GM21825 (cell line): Measurements from ENCODE around the gene ADM5.
A peak's percentile ranks its signal among the peaks of the same experiment; 100 is the strongest.

Experiments
- ATAC-seq: cut with Tn5 transposase; IDR thresholded peaks from one replicate; pipeline ENCODE4 v1.9.1; 2021; ENCODE audit warnings: mild to moderate bottlenecking, moderate library complexity; ENCODE audit not compliant: unreplicated experiment

ADM5 gene

GRCh38 chr19:49658139-49658517, 31.3 kb upstream of the ADM5 start:
- ATAC-seq, result no peak

- ATAC-seq, result no peak
Observed at GRCh38 chr19:49658566-49659442, 30.6 kb upstream of the ADM5 start.

GRCh38 chr19:49660338-49660961, 28.9 kb upstream of the ADM5 start:
- ATAC-seq, result no peak

GRCh38 chr19:49662011-49662410, 27.4 kb upstream of the ADM5 start:
- ATAC-seq, result no peak

- no peak for ATAC-seq
Observed at GRCh38 chr19:49663224-49663623, 26.2 kb upstream of the ADM5 start.

- peak; percentile 32 for ATAC-seq
Observed at GRCh38 chr19:49664171-49665035, 25.0 kb upstream of the ADM5 start.

- ATAC-seq, result no peak
Observed at GRCh38 chr19:49665036-49665350, 24.4 kb upstream of the ADM5 start.

GRCh38 chr19:49665351-49666119, 23.9 kb upstream of the ADM5 start, which contains the start of the genes BCL2L12 and IRF3:
Gene BCL2L12, plus strand, starts transcription at chr19:49665933. Its CDS starts 760 bp downstream, at chr19:49666693.
Gene IRF3, minus strand, starts transcription at chr19:49665857. Its CDS starts 1,019 bp downstream, at chr19:49664838.
- peak; percentile 74 for ATAC-seq

- ATAC-seq, result no peak
Observed at GRCh38 chr19:49666120-49666444, 23.3 kb upstream of the ADM5 start.

- ATAC-seq, result no peak
Observed at GRCh38 chr19:49667473-49667872, 21.9 kb upstream of the ADM5 start.

GRCh38 chr19:49669516-49669915, 19.9 kb upstream of the ADM5 start:
- ATAC-seq, result no peak

- ATAC-seq, result no peak
Observed at GRCh38 chr19:49672131-49672919, 17.1 kb upstream of the ADM5 start.

GRCh38 chr19:49676136-49676783, 13.1 kb upstream of the ADM5 start:
- ATAC-seq, result peak; percentile 19

GRCh38 chr19:49676784-49677230, 12.6 kb upstream of the ADM5 start:
- ATAC-seq, result peak; percentile 58

GRCh38 chr19:49677231-49677900, 12.0 kb upstream of the ADM5 start, which contains the start of gene PRMT1:
Gene PRMT1, plus strand, starts transcription at chr19:49677271. Its CDS starts 10 bp downstream, at chr19:49677281.
- no peak for ATAC-seq

GRCh38 chr19:49677901-49678674, 11.3 kb upstream of the ADM5 start:
- peak; percentile 21 for ATAC-seq

- ATAC-seq, result no peak
Observed at GRCh38 chr19:49678985-49679770, 10.2 kb upstream of the ADM5 start.
